NCI-H1105 (cell line): ENCODE measurements around the gene OSBPL5.
A peak's percentile ranks its signal among the peaks of the same experiment; 100 is the strongest.

Experiments
- DNase-seq: peaks from one replicate; lab custom pipeline; 2025; lab: John Stamatoyannopoulos, UW

Gene OSBPL5

DNA sequence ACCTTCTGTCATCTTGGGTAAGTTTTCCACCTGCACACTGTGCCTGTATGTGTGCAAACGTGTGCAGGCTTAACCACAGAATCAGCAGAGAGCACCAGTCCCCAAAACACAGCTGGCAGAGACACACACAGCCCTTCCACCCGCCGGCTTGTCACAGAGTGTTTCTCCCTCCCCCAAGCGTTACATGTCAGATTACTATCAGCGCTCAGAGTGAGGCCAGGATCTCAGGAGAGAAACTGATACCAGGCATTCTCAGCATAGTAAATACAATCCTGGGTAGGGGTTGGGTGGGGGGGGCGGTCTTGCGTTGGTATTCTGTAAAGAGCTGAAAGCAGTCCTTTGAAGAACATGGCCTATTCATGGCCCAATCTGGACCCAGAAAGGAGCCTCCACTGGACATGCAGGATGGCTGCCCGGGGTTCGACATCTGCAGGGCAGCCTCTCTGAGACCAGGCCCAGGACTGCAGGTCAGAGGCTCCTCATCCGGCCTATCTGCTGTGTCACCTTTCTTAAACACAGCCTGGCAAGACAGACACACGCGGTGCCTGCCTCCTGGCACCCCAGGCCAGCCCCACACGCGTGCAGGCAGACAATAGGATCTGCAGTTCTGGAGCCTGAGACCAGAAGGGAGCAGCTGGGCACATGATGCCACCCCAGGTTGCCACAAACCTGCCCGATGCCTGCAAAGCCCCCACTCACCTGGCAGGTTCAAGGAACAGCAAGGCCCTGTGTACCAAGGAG, 1.7 kb downstream of the OSBPL5 start:
- no peak for DNase-seq

GRCh38 chr11:3162410-3163240, 2.5 kb downstream of the OSBPL5 start:
- DNase-seq: no peak

GRCh38 chr11:3161720-3162409, 3.2 kb downstream of the OSBPL5 start:
- no peak for DNase-seq

GRCh38 chr11:3161309-3161708, 3.8 kb downstream of the OSBPL5 start:
- no peak for DNase-seq

- DNase-seq: peak; percentile 83
Measured at GRCh38 chr11:3160252-3161031, 4.7 kb downstream of the OSBPL5 start.

- DNase-seq: peak; percentile 3
Measured at GRCh38 chr11:3159296-3160190, 5.6 kb downstream of the OSBPL5 start.

GRCh38 chr11:3158821-3159220, 6.3 kb downstream of the OSBPL5 start:
- DNase-seq: no peak

GRCh38 chr11:3158131-3158591, 6.9 kb downstream of the OSBPL5 start:
- DNase-seq: no peak

DNA sequence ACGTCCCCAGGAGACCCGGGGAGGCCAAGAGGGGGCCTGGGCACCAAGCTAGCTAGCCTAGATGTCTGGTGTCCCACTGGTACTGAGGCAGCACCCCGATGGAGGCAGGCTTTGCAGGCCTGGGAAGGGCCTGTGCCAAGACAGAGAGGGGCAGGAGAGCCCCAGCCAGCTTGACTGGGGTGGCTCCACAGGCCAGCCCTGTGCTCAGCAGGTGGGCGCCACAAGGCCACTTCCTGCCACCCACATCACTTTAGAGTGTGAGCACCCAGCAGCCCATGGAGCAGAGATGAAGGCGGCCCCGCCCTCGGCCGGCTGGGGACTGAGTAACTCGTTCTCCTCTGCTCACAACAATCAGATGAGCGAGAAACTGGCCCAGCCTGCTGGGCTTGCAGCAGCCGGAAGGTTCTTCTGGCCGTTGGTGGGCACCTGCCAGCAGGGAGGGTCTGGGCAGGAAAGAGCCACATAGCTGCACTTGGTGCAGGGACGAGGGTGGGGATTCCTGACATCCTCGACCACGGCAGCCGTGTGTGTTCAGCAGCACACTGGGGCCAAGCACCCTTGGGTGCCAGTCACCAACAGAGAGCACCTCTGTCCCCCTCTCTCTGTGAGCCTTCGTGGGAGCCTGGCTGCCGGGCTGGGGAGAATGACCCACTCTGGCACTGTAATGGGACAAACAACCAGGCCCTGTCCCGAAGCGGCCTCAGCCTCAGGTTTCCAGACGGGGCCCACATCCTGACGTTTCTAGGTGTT, 7.6 kb downstream of the OSBPL5 start:
- no peak for DNase-seq

GRCh38 chr11:3156661-3157311, 8.3 kb downstream of the OSBPL5 start:
- DNase-seq: no peak

DNA sequence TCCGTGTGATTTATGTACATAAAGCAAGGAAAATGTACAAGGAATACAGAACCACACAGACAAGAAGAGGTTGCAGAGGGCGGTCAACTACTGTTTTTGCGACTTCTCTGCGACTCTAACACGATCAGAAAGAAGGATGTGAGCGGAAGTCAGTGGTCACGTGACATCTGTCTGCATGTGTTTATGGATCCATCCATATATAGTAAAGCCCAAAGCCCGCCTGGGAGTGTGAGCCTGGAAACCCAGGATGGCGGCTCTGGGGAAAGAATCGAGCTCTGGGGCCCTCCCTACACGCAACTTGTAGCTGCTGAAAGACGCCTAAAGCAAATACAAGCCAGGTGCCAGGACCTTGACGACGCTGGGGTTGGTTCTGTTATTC, 8.8 kb downstream of the OSBPL5 start:
- DNase-seq: no peak

GRCh38 chr11:3155691-3156258, 9.3 kb downstream of the OSBPL5 start:
- no peak for DNase-seq

GRCh38 chr11:3155216-3155615, 9.9 kb downstream of the OSBPL5 start:
- no peak for DNase-seq

GRCh38 chr11:3154001-3154599, 11.0 kb downstream of the OSBPL5 start:
- no peak for DNase-seq

DNA sequence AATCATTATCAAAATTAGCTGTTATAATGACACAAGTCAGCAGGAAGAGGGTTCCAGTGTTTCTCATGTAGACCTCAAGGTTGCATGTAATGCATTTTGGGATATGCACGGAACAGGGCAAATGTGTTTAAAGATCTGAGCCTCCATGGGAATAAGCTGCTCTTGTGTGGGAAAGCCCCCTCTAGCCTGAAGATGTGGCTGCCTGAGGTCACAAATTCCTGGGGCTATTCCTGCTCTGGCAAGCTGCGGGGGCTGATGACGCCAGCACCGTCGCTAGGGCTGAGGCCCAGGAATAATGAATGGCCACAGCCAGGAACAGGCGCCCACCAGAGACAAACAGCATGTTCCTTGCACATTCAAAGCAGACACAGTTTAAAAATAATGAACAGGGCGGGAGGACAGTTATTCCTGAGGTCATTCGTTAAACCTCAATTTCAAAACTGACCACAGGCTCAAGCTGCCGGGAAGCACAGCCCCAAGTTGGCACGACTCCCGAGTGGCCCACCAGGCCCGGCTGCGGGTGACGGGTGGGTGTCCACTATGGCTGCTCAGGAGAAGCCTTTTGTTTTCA, 11.7 kb downstream of the OSBPL5 start:
- no peak for DNase-seq

DNA sequence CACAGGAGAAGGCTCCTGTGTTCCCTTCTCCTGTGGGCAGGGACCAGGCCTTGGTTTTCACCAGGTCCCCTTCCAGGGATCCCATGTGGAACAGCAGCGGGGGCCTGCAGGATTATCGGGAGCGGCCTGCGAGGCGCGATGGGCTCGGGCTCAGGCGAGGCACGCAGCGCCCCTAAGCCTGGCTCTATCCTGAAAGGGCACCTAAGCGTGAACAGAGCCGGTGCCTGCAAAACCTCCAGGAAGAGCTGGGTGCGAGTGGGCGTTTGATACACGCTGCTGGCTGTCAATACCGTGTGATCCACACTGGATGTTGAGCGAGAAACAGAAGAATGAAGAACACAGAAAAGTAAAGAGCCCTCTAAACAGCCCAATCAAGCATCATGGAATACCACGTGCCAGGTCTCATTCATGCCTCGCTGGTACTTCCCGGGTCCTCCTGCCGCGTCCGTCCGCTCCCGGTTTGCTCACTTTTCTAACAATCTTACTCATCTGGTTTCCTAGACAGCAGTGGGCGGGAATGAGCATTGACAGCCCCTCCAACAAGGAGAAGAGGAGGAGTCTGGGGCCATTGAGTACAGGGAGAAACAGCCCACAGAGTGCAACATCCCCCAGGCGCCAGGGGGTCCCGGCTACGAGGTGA, 12.5 kb downstream of the OSBPL5 start:
- DNase-seq: no peak

GRCh38 chr11:3150726-3151125, 14.4 kb downstream of the OSBPL5 start:
- DNase-seq: no peak

DNA sequence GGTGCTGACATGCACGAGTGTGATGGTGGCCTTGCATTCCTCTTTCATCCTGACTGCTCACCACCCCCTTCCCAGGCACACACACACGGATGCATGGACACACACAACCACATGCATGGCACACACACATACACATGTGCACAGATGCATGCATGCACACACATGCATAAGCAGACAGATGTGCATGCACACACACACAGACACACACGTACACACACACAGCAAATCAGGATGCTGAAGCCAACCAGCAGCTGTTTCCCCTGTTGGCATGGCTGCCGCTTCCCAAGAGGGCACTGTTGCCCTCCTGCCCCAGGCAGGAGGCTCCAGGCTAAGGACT, 15.3 kb downstream of the OSBPL5 start:
- DNase-seq: no peak
